ENCODE data around the gene RBM38. TPM values are rescaled to one million over a fixed set of nuclear protein-coding genes. Genes with fewer than 3 reads are reported as not detected.

RBM38 gene
- total RNA-seq, 1 experiment from 2014 or later, result 39.9 TPM

DNA sequence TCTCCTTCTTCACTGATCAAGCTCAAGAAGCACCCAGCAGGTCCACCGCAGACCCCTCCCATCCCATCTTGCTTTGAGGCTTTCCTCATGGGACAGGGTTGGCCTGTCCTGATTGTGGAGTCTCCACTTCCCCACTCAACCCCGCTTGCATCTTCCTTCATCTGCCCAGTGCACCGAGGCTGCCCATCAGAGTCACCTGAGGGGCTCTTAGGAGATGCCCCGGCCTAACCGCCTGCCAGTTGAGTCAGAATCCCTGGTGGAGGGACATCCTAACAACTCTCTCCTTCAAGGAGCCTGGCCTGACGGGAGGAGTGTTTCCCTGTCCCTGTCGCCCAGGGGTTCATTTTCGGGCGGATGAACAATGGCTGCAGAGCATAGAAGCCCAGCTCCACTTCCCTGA, 46.1 kb downstream of the RBM38 start:
- DNase-seq (ENCODE audit: low read depth, low spot score) (no peak), ATAC-seq (no peak)
- H3K36me3 ChIP-seq (ENCODE audit: control insufficient read depth, insufficient read depth, low read length), result no peaks in the 10 kb centered on the region
- H3K4me3 ChIP-seq (ENCODE audit: low read depth in 2 of 2, low read length in 2 of 2), result no peak overlapping the region
- peaks cover 11% of the 10 kb centered on the region for H3K4me1 ChIP-seq (ENCODE audit: control insufficient read depth, insufficient read depth, low read length)
- H3K27me3 ChIP-seq (ENCODE audit: control insufficient read depth, insufficient read depth, low read length), result no peaks in the 10 kb centered on the region
- TF ChIP-seq SIN3A (IDR thresholded peaks at IDR 0.05; ENCODE audit: borderline replicate concordance, insufficient read depth, low read depth, low read length), result no peak
- TF ChIP-seq POLR2AphosphoS5 (IDR thresholded peaks at IDR 0.05; ENCODE audit: low read depth, low read length), result no peak
- TF ChIP-seq CTCF (IDR thresholded peaks at IDR 0.05), result no peak
- no peak for TF ChIP-seq REST (IDR thresholded peaks at IDR 0.05; ENCODE audit: insufficient read depth in 1 of 2, low read depth in 2 of 2, low read length in 1 of 2)
- no peak for TF ChIP-seq TCF7L2 (IDR thresholded peaks at IDR 0.05; ENCODE audit: low read depth, low read length)
- no TSS peak for BruUV-seq (replicated peaks)
- H3K9me3 ChIP-seq (ENCODE audit: control insufficient read depth, insufficient read depth, low read depth, low read length), result no peaks in the 10 kb centered on the region
- ChIA-PET POLR2A (no interaction called here), CTCF (no interaction called here)
- intact Hi-C loops (cut with micrococcal nuclease; ENCODE audit: unreplicated experiment), result no loop called here
- in situ Hi-C loops (cut with HindIII; ENCODE audit: low pct_unique_long_range_greater_than_20kb, low sequenced_read_pairs), result no loop called here
- no peak overlapping the region for H3K27ac ChIP-seq (ENCODE audit: low read length)

DNA sequence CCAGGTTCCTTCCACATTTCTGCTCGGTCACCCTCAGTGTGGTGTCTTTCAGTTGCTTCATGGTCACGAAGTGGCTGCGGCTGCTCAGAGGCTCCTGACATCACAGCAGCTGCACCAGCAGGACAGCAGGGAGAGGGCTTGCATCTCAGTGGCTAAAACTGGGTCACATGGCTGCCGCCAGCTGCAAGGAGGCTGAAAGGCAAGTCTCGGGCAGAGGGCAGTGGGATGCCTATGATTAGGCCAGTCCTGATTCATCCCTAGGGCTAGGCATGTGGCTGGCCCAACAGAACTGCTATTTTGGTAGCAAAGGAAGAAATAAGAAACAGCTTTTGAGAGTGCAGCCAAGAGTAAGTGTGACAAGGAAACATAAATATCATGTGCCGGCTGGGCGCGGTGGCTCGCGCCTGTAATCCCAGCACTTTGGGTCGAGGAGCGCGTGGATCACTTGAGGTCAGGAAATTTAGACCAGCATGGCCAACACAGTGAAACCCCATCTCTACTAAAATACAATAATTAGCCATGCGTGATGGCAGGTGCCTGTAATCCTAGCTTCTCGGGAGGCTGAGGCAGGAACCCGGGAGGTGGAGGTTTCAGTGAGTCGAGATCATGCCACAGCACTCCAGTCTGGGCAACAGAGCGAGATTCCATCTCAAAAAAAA, 46.6 kb downstream of the RBM38 start:
- Histone ChIP-seq H3K36me3 (ENCODE audit: control insufficient read depth, insufficient read depth, low read length) (no peaks in the 10 kb centered on the region), H3K4me1 (ENCODE audit: control insufficient read depth, insufficient read depth, low read length) (peaks cover 11% of the 10 kb centered on the region), H3K27me3 (ENCODE audit: control insufficient read depth, insufficient read depth, low read length) (no peaks in the 10 kb centered on the region), H3K4me3 (ENCODE audit: low read depth in 2 of 2, low read length in 2 of 2) (no peak overlapping the region), H3K27ac (ENCODE audit: low read length) (no peak overlapping the region), H3K9me3 (ENCODE audit: control insufficient read depth, insufficient read depth, low read depth, low read length) (no peaks in the 10 kb centered on the region)
- TF ChIP-seq CTCF (IDR thresholded peaks at IDR 0.05), result no peak
- no peak for TF ChIP-seq REST (IDR thresholded peaks at IDR 0.05; ENCODE audit: insufficient read depth in 1 of 2, low read depth in 2 of 2, low read length in 1 of 2)
- TF ChIP-seq TCF7L2 (IDR thresholded peaks at IDR 0.05; ENCODE audit: low read depth, low read length), result no peak
- no peak for TF ChIP-seq SIN3A (IDR thresholded peaks at IDR 0.05; ENCODE audit: borderline replicate concordance, insufficient read depth, low read depth, low read length)
- TF ChIP-seq POLR2AphosphoS5 (IDR thresholded peaks at IDR 0.05; ENCODE audit: low read depth, low read length), result no peak
- ChIA-PET POLR2A (interaction anchor here (1.0 kb wide), 1 partner anchor 9 kb away, joined by 5 read pairs; no protein-coding TSS in a partner anchor), CTCF (no interaction called here)
- intact Hi-C loops (cut with micrococcal nuclease; ENCODE audit: unreplicated experiment) (no loop called here), in situ Hi-C loops (cut with HindIII; ENCODE audit: low pct_unique_long_range_greater_than_20kb, low sequenced_read_pairs) (no loop called here)
- no TSS peak for BruUV-seq (replicated peaks)
- ATAC-seq (no peak), DNase-seq (ENCODE audit: low read depth, low spot score) (no peak)

All from Panc1 (cell line).